Stromal cell of bone marrow (primary cell): ENCODE data around the gene CFAP77.

Experiments
- DNase-seq: peaks from one replicate; pipeline ENCODE4 v3.0.0-alpha.2; 2012; ENCODE audit warnings: low read depth

Gene CFAP77

DNA sequence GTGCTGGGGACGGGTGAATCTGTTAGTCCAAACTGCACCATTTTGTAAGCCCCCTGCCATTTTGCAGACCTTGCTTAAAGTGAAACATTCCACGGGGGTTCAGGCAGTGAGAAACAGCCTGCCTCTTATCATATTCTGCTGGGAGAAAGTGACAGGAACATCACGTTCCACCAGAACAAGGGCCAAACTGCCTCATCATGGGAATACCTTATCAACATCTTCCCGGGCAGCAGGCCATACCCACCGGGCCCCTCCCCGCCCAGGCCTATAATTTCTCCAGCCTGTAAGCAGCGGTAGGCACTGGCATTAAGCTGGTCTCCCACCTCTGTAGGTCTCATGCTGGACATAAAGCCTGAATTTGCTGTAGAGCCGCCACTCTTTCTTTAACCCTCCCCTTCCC, 1.5 kb upstream of the CFAP77 start:
- no peak for DNase-seq

DNA sequence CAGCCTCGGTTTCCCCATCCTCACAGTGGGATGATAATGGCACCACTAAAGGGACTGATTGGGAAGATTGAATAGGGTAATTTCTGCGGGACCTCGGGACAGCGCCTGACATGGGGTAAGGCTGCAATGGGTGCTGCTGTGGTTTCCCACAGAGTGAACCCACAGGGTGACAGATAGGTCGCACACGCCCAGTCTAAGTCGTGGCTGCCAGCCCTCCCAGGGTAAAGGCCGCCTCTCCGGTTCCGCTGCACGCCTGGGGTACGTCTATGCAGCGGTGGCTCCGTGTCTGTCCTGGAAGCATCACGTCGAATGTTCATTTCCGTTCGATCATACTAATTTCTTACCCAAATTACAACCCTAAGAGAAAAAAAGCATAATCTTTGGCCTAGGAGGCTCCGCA, 631 bp downstream of the CFAP77 start:
- no peak for DNase-seq

DNA sequence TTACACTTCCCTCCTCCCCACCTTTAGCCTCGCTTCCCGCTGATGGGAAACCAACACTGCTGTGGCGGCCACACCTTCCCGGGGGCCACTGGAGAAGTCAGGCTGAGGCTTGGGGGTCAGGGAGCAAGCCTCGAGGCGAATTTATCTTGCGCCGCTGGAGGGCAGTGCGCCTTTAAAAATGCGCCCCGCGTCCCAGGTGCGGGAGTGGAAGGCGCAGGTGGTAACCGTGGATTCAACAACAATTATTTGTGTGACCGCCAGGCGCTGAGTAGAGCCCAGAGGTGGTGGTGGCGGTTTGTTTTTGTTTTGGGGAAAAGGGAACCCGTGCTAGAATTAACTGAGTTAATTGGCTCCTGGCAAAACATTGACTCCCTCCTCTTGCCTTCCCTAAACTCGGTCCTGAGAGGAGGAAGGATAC, 1.1 kb downstream of the CFAP77 start:
- DNase-seq, result no peak

DNA sequence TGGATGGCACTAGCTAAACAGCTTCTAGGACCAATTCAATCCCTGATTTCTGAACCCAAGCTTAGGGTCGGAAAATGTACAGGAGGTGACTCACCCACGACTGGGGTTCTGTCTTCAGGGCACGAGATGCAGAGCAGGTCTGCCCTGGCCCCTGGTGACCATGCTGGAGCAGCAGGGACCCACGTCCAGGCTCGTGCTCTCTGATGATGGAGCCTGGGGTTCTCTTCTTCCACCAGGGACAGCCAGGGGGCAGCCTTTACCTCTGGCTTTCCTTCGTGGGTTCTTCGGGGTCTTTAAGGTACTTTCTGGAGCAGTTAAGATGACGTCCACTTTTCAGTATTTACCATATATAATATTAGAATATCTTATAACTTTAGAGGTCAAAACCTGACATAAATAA, 2.1 kb downstream of the CFAP77 start:
- no peak for DNase-seq

GRCh38 chr9:132413926-132414325, 3.9 kb downstream of the CFAP77 start:
- DNase-seq, result no peak

- no peak for DNase-seq
Measured at GRCh38 chr9:132414731-132415130, 4.7 kb downstream of the CFAP77 start.

GRCh38 chr9:132415181-132415580, 5.2 kb downstream of the CFAP77 start:
- no peak for DNase-seq

GRCh38 chr9:132418726-132419363, 8.8 kb downstream of the CFAP77 start:
- no peak for DNase-seq

DNA sequence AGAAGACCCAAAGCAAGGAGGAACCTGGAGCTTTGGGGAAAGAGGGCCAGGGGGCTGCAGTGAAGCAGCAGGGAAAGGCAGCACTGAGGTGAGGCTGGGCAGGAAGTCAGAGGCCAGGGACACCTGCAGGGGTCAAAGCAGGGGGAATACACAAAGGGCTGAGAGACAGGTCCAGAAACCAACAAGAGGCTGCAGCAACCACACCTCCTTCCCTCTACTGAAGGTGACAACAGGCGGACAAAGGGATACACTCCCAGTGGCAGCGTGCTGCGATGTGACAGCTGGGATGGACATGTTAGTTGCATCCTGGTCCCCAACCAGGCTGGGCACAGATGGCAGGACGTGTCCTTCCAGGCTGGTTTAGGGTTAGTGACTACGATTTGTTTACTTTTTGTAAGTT, 12.6 kb downstream of the CFAP77 start:
- no peak for DNase-seq

- DNase-seq, result no peak
Measured at GRCh38 chr9:132423503-132423902, 13.5 kb downstream of the CFAP77 start.

- DNase-seq, result no peak
Measured at GRCh38 chr9:132424857-132425674, 15.1 kb downstream of the CFAP77 start.

DNA sequence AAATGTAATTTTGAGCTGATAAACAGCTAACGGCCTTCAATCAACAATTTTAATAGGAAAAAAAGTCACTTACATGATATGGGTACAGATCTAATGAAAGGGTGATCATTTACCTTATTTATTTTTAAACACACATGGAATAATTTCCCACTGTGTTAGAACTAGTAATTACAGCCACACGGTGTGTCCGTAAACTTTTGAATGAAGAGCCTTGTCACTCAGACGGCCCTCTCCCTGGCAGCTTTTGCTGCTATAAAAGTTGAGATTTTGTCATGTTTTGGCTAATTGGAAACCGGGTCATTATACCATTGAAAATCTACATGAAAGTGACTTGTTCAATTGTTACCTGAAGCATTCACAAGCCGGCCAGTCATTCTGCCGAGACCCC, 15.7 kb downstream of the CFAP77 start:
- no peak for DNase-seq

GRCh38 chr9:132426639-132427414, 16.8 kb downstream of the CFAP77 start:
- no peak for DNase-seq

DNA sequence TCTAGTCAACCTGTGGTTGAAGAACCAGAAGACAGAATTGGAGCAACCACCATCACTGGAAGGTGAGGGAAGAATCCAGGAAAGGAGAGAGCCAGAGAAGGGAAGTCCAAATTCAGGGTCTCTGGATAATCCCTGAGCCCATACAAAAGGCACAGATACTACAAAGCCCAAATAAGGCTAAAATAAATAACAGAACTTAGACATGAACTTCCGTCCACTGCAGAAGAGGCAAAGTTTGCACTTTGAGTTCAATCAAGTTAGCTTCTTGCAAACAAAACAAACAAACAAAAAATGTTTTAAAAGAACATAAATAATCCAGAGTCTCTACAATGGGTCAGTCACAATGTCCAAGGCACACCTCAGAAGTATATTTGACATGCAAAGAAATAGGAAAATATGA, 21.0 kb downstream of the CFAP77 start:
- DNase-seq, result no peak

- DNase-seq, result no peak
Measured at GRCh38 chr9:132434881-132435280, 24.9 kb downstream of the CFAP77 start.

DNA sequence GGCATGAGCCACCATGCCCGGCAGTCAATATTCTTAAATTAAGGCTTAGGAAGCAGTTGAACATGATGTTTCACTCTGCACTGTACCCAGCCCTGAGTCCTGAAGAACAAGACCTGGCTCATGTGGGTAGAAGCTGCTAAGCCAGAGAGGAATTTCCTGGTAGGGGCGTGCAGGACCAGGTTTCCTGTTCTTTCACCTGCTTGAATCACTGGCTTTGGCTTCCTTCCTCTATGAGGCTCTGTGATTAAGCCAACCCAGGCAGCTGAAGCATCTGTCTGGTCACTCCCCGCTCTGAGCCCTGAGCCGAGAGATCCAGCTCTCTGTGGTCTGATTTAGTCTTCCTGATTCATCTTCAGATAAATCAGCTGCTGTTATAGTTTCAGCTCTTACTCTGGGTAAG, 29.1 kb downstream of the CFAP77 start:
- no peak for DNase-seq

DNA sequence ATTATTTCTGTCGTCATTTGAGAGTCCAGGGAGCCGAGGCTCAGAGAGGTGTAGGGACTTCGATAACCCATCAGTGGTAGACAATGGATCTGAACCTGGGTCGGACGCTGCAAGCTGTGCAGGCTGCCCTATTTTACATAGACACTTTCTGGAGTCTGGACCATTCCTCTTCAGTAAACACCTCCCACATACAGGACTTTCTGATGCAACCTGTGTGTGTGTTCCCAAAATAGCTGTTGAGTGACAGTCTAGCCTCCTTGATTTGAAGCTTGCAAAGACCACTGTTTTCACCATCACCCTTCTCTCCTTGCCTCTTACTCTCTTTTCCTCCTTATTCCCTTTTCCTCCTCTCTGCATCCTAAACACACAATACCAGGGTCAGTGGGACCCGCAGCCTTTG, 30.7 kb downstream of the CFAP77 start:
- DNase-seq, result no peak

DNA sequence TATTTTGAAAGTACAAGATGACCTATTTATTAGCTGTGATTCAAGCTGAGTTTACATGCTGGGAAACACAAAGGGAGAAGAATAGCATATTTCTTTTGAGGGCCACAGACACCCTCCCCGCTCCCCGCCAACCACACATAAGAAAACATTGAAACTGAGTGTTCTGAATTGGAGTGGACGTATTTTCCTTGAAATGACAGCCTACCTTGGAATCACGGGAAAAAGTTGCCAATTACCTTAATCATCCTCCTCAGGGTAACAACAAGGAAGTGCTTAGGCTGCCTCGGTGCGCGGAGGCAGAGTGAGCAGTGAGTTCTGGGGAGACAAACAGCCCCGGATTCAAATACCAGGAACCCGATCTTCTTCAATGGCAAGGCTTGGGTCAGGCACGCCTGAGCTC, 31.4 kb downstream of the CFAP77 start:
- no peak for DNase-seq

DNA sequence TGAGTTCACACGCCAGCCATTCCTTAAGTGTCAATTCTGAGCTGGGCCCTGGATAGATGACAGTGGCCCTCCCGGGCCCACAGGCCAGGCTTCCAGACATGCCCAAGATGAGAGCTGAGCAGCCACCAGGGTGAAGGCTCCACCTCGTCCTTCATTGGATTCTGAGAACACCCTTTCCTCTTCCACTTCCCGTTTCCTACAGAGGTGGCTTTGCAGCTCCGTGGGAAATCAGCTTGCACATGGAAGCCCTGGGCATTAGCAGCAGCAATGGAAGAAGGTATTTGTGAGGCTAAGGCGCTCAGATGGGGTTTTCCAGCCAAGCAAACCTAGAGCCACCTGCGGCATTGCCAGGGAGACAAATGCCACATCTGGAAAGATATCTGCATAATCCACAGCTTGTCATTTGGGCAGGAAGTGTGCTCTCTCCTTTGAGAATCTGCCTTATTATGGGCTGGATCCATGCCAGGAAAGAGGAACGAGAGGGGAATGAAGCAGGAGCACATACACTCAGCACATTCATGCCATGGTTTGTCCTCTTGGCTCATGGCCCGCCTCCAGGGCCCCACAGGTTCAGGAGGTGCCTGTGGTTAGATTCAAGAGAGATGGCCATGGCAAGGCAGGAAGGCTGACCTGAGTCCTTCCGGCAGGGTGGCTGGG, 34.1 kb downstream of the CFAP77 start:
- no peak for DNase-seq

- DNase-seq, result no peak
Measured at GRCh38 chr9:132446887-132447286, 36.9 kb downstream of the CFAP77 start.

DNA sequence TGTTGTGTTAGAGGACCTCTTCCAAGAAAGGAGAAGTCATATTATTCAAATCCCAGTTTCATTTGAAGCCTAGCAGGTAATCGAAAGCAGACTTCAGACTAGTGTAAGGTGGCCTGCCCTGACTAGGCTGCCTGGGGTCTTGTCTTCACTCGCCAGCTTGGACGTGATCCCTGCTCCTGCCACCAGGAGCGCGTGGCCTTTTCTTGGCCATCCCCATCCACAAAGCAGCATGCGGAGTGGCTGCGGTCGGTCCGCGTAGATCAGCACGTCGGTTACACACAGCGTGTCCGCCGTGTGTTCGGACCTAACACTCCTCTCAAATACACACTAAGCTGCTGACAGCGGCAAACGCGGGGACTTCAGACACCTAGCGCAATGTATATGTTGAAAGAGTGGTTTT, 37.3 kb downstream of the CFAP77 start:
- DNase-seq, result no peak

- DNase-seq, result no peak
Measured at GRCh38 chr9:132447902-132448301, 37.9 kb downstream of the CFAP77 start.

- no peak for DNase-seq
Measured at GRCh38 chr9:132451276-132451675, 41.3 kb downstream of the CFAP77 start.
